NCI-H1048 (cell line): Measurements from ENCODE around the gene FCAMR.

Experiments
- DNase-seq: peaks from one replicate; lab custom pipeline; 2025; lab: John Stamatoyannopoulos, UW

The FCAMR gene, protein sequence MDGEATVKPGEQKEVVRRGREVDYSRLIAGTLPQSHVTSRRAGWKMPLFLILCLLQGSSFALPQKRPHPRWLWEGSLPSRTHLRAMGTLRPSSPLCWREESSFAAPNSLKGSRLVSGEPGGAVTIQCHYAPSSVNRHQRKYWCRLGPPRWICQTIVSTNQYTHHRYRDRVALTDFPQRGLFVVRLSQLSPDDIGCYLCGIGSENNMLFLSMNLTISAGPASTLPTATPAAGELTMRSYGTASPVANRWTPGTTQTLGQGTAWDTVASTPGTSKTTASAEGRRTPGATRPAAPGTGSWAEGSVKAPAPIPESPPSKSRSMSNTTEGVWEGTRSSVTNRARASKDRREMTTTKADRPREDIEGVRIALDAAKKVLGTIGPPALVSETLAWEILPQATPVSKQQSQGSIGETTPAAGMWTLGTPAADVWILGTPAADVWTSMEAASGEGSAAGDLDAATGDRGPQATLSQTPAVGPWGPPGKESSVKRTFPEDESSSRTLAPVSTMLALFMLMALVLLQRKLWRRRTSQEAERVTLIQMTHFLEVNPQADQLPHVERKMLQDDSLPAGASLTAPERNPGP

DNA sequence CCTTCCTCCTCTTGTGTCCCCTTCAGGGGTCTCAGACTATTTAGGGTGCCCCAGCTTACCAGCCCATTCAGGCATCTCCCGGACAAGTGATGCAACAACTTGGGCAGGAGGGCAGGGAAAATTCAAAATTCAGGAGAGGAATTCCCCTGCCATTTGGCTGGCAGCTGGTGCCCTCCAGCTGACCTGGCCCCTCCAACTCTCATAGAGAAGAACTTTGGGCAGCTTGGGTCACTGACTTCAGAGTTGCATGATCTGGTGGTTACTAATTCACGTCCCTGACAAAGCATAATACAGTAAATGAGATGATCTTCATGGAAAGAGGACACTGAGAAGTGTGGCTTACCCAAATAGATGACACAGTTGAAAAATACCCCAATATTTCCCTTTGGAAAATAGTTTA, at the start of gene FCAMR:
Gene FCAMR, minus strand, starts transcription at position 15 of the 400 bp plus-strand sequence. CDS start 335 bp downstream, outside the sequence.
- DNase-seq, result no peak

GRCh38 chr1:207019661-207020060, 49.4 kb upstream of the FCAMR start:
- DNase-seq, result no peak

DNA sequence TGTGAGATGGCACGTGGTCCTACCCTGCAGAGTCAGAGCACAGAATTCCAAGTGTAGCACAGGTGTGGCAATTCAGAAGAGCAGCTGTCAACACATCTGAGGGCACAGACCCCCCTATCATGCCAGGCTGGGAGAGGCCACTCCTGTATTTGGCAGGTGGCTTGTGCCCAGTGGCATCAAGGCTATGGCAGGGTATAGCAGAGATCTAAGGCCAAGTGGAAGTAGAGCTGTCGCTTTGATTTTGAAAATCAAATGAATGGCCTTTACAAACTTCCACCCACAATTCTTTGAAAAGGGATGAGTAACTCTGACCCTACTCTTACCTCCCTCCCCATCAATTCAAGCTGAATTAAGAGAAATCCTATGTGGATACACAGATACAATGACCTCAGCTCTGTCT, 48.9 kb upstream of the FCAMR start:
- no peak for DNase-seq

GRCh38 chr1:207018707-207019106, 48.4 kb upstream of the FCAMR start:
- no peak for DNase-seq

- no peak for DNase-seq
Measured at GRCh38 chr1:207017615-207018559, 47.6 kb upstream of the FCAMR start.

DNA sequence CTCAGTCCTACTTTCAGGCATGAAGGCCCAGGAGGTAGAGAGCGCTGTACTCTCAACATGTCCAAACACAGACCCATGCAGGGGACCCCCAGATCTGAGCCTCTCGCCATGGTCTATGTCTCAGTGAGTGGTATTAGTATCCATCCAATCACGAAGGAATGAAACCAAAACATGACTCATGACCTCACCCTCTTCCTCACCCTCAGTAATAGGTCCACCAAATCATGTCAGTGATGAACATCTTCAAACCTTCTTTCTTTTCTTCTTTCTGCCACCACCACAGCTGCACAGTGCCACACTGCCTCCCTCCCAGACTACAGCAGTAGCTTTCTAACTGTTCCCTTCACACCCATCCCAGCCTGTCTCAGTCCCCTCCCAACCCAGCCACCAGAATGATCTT, 45.5 kb upstream of the FCAMR start:
- no peak for DNase-seq

DNA sequence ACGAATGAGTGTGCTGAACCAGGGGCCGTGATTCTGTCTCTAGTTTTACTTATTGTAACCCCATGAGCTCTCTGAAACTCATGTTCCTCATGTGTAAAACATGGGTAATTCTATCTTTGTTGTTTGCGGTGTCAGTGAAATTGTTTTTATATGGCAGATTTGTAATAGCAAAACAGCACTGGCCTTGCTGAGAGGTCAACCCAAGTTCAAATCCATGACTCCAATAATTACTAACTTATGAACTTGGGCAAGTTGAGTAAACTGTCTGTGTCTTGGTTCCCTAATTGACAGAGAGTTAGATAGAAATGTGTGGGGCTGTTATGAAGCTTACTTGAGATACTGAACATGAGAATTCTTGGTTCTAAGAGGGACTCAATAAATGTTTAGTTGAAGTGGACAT, 44.5 kb upstream of the FCAMR start:
- no peak for DNase-seq

DNA sequence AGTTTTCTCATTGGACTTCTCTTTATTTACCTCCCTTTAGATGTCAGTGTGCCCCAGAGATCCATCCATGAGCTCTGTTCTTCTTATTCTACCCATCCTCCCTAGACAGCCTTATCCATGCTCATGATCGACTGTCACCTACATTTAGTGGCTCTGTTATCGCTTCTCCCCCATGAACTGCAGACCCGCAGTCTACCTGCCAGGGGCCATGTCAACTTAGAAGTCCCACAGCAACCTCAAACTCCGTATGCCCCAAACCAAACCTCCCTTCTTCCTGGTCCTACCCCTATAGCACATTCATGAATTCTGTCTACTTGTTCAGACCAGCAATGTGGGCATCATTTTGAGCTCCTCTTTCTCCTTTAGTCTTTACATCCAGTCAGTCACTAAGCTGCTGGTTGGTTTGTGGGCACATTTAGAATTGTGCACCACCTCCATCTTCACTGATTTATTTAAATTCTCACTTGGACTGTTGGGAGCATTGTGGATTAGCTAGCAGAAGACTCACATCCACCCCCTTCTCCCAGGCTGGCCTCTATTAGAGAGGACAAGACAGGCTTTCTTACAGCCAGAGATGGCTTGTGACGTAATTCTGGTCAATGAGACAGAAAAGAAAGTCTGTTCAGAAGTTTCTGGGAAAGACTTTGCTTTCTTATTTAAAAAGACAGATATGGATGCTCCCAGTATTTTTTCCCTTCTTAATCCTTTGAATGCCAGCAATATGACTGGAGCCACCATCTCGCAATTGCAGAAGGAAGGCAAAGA, 43.2 kb upstream of the FCAMR start:
- DNase-seq, result no peak

GRCh38 chr1:207010726-207011125, 40.5 kb upstream of the FCAMR start:
- DNase-seq, result no peak

DNA sequence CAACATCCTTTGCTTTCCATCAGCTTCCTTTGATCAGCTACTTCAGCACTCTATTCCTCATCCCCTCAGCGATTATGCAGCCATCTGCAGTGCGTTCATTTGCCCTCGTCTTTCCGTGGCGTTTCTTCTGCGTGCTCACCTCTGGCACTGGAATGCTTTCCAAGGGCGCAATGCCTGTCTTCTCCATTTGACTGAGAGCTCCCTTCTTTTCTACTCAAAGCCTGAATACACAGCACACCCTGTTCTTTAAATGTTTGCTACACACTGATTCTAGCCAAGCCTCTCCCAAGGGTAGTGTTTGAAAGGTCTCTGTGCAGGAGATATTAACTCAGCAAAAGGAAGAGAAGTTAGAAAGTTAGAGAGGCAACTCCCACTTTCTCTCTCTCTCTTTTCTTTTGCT, 39.7 kb upstream of the FCAMR start:
- DNase-seq, result no peak

GRCh38 chr1:207009182-207009850, 39.1 kb upstream of the FCAMR start:
- no peak for DNase-seq

DNA sequence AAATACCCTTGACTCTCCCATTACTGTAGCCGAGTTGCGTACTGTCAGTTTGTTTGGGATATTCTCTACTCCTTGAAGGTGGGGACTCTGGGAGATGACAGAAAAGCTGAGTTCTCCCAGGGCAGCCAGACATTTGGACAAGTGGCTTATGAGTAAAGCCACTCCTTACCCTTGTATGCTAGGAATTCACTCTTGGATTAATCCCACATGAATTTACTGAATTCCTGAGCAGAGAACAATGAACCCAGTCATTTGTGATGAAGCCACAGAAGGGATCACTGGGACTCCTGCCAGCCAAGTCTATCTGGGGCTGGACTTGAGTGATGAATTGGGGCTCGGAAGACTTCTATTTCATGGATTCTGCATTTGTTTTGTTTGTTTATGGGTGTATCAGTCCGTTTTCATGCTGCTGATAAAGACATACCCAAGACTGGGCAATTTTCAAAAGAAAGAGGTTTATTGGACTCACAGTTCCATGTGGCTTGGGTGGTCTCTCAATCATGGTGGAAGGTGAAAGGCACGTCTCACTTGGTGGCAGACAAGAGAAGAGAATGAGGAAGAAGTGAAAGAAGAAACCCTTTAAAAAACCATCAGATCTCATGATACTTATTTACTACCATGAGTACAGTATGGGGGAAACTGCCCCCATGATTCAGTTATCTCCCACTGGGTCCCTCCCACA, 37.2 kb upstream of the FCAMR start:
- peak; percentile 90 for DNase-seq

- DNase-seq, result no peak
Measured at GRCh38 chr1:207006914-207007313, 36.7 kb upstream of the FCAMR start.

- no peak for DNase-seq
Measured at GRCh38 chr1:207006083-207006482, 35.8 kb upstream of the FCAMR start.

DNA sequence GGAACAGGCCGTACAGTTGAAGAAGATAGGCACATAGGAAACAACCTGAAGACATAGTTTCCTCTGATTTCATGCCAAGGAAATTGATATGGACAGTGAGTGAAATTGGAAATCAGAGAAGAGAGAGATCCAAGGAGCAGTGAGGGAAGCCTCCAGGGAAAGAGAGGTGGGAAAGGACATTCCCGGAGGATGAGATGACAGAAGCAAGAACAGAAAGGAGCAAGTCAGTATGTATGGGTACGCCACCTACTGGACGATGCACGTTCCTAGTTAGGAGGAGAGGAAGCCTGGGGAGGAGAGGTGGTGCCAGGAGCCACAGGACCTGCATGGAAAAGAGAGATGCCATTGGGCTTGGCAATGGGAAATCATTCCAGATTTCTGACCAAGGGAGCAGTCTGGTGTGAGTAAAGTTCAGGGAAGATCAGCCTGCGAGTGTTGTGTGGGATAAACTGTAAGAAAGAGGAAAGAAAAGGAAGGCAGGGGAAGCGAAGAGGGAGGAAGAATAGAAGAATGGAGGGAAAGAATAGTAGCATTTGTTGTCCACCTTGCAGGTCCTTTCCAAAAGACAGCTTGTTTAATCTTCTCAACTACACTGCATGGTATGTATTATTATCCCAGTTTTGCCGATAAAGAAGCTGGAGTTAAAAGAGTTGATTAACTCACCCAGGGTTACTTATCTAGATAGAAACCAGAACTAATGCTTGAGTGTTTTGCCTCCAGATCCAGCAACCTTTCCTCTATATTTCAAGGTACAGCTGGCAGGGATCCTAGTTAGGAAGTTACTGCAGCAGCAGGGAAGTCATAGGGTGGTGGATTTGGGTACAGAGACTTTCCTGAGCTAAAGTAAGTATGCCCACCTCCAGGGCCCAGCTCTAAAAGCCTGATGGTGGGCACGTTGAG, 34.9 kb upstream of the FCAMR start:
- peak; percentile 52 for DNase-seq

- no peak for DNase-seq
Measured at GRCh38 chr1:207003210-207003609, 33.0 kb upstream of the FCAMR start.

GRCh38 chr1:207002724-207003146, 32.5 kb upstream of the FCAMR start:
- DNase-seq, result no peak

DNA sequence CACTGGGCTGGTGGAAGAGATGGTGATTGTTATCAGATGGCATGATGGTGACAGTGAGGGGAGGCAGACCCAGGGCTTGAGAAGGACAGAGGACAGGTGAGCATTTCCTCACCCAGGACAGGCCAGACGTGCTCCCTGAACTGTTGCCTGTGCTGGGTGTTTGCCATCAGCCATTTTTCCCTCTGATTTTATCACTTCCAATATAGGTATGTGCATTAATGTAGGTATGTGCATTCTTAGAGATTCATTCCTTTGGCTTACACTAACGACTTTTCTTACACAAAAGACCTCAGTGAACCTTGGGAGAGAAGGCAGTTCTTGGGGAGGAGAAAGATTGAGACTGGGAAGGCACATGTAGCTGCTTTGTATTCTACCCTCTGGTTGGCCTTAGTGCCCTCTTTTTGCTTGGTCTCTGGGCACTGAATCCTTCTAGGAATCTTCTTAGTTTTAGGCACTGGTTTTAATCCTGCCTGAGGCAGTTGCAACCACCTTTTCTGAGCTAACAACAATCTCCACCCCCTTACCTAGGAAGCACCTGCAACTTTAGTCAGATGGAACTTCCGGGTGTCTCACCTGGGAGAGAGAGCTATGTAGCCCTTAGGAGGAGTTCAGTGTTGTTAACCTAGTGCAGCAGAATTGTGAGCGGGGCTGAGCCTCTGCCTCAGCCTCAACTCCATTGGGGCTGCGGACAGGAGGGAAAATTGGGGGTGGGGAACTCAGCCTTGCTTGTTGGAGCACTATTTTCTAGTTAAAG, 31.4 kb upstream of the FCAMR start:
- no peak for DNase-seq
